ENCODE measurements around the gene IMMP2L.

- no peak for TF ChIP-seq CTCF (IDR thresholded peaks at IDR 0.05)
- no peak for TF ChIP-seq POLR2A (IDR thresholded peaks at IDR 0.05)
These were observed 843.6 kb downstream of the IMMP2L start for GRCh38 chr7:110718503-110719205.

All from body of pancreas (tissue), 4 donors.